HG02642 (cell line): ENCODE data around the gene KANK4.

ENCODE experiments used
- ATAC-seq: cut with Tn5 transposase; IDR thresholded peaks from one replicate; pipeline ENCODE4 v1.9.1; 2021; ENCODE audit warnings: mild to moderate bottlenecking; ENCODE audit not compliant: unreplicated experiment, poor library complexity

The KANK4 gene

GRCh38 chr1:62218604-62219003 is 100.6 kb downstream of the KANK4 start:
- no peak for ATAC-seq

DNA sequence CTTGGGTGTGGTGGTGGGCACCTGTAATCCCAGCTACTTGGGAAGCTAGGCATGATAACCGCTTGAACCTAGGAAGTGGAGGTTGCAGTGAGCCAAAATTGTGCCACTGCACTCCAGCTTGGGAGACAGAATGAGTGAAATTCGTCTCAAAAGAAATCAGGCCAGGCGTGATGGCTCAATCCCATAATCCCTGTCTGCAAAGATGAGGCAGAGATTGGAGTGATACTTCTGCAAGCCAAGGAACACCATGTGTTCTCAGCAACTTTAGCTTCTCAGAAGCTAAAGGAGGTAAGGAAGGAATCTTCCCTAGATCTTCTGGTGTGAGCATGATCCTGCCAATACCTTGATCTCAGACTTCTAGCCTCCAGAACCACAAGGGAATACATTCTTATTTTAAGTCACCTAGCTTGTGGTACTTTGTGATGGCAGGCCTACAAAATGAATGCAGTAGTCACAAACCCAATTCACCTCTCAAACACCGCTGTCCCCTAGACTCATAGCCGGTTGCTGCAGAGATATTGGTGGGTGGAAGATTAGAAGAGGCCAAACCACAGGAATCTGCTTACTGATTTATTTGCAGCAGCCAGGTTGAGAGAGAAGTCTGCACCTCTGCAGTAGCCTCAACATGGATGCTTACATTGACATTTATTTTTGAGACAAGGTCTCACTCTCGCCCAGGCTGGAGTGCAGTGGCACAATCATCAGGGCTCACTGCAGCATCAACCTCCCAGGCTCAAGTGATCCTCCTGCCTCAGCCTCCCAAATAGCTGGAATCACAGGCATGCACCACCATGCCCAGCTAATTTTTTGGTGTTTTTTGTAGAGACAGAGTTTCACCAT is 105.9 kb downstream of the KANK4 start:
- ATAC-seq = no peak

- ATAC-seq = no peak
Measured at GRCh38 chr1:62212411-62212810, 106.8 kb downstream of the KANK4 start.

GRCh38 chr1:62210960-62211359 is 108.3 kb downstream of the KANK4 start:
- no peak for ATAC-seq

- no peak for ATAC-seq
Measured at GRCh38 chr1:62209931-62210595, 109.2 kb downstream of the KANK4 start.

DNA sequence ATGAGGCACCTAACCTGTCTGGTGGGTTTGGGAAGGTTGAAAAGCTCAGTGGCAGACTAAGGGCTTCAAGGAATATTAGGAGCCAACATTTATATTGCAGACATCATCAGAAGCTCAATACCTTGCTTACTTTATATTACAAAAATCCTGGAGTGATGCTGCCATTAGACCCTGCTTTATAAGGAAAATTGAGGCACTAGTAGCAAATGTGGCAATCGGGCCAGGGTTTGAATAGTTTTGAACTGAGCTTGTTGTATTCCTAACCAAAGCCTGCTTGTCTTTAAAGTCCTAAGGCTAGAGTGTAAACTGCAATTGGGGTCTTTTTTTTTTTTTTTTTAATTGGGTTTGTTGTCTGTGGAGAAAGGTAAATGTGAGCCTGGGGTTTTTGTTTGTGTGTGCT is 110.3 kb downstream of the KANK4 start:
- no peak for ATAC-seq

DNA sequence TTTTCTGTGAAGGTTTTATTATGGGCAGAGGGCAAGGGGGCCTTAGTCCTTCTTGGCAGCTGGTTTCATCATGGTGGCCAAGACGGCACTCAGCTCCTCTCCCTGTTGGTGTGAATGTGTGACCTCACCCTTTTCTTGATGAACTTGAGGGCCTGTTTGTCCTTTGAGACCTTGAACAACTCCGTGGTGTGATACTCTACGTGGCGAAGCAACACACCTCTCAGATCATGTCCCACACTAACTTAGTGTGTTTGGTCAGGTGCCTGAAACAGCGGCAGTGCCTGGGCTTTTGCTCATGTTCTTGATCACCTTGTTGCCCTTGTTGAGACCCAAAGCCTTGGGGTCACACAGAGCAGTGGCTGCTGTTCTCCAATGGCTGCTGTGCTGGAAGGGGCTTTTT is 111.1 kb downstream of the KANK4 start:
- no peak for ATAC-seq

- no peak for ATAC-seq
Measured at GRCh38 chr1:62207187-62207586, 112.0 kb downstream of the KANK4 start.

GRCh38 chr1:62198781-62199125 is 120.5 kb downstream of the KANK4 start:
- no peak for ATAC-seq

GRCh38 chr1:62198069-62198780 is 121.0 kb downstream of the KANK4 start:
- ATAC-seq = no peak

DNA sequence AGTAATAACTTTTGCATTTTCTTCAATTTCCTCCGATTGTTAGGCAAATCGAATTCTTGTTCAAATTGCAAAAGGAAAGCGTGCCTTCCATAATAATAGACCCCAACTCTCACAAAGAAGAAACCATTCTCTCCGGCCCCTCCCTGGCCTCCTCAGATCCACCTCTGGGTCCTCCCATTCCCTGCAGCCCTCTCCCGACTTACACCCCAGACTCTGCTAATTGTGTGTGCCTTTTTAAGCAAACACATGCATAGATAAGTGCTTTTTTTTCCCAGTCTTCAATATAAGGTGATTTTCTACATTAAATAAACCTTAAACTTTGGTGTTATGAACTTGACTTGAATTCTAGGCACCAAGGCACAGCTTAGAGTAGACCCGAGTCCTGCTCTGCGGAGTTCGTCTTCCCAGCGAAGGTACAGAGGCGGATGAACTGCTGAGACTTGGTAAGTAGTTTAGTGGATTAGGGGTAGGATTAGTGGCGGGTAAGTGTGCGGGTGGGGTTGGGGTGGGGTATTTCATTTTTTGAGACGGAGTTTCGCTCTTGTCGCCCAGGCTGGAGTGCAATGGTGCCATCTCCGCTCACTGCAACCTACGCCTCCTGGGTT is 123.0 kb downstream of the KANK4 start:
- ATAC-seq = no peak

- ATAC-seq = no peak
Measured at GRCh38 chr1:62194651-62195544, 124.3 kb downstream of the KANK4 start, which contains the start of gene L1TD1. TSS of gene L1TD1 (plus strand) at chr1:62194849. CDS start at chr1:62206629, 11,780 bp downstream.

GRCh38 chr1:62188111-62188510 is 131.1 kb downstream of the KANK4 start:
- ATAC-seq = no peak

DNA sequence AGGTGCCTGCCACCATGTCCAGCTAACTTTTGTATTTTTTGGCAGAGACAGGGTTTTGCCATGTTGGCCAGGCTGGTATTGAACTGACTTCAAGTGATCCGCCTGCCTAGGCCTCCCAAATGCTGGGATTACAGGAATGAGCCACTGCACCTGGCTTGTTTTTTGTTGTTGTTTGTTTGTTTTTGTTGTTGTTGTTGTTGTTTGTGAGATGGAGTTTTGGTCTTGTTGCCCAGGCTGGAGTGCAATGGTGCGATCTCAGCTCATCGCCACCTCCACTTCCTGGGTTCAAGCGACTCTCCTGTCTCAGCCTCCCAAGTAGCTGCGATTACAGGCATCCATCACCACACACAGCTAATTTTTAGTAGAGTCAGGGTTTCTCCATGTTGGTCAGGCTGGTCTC is 131.7 kb downstream of the KANK4 start:
- ATAC-seq = no peak
